Calu3 (cell line): ENCODE data around the gene PLEKHJ1. TPM values are rescaled to one million over a fixed set of nuclear protein-coding genes. Genes with fewer than 3 reads are reported as not detected.

ENCODE experiments used
- BruUV-seq: library from RNA; stranded (reverse); fragments of 400-500 nt; replicated peaks from 2 replicates; lab custom pipeline; 2021; lab: Mats Ljungman, UMichigan
- CTCF ChIA-PET: fragments of 300-600 bp; sonication (Branson Sonifier 250); formaldehyde crosslinking; loops from one replicate; lab custom pipeline; 2022; ENCODE audit warnings: antibody characterized with exemption; lab: Charles Lee
- DNase-seq: peaks from one replicate; pipeline ENCODE4 v3.0.0; 2022
- H3K27ac Mint-ChIP-seq: one replicate; pipeline ENCODE4 v1.8.0; 2022; ENCODE audit warnings: mixed read lengths; ENCODE audit not compliant: unreplicated experiment
- H3K27me3 Mint-ChIP-seq: one replicate; pipeline ENCODE4 v1.8.0; 2022; ENCODE audit warnings: mixed read lengths; ENCODE audit not compliant: unreplicated experiment
- H3K36me3 Mint-ChIP-seq: one replicate; pipeline ENCODE4 v1.8.0; 2022; ENCODE audit warnings: mild to moderate bottlenecking, moderate library complexity, mixed read lengths; ENCODE audit not compliant: insufficient read depth, unreplicated experiment
- H3K4me1 Mint-ChIP-seq: one replicate; pipeline ENCODE4 v1.8.0; 2022; ENCODE audit warnings: mild to moderate bottlenecking, low read depth, mixed read lengths; ENCODE audit not compliant: unreplicated experiment
- H3K4me3 Mint-ChIP-seq: one replicate; pipeline ENCODE4 v1.8.0; 2022; ENCODE audit warnings: mild to moderate bottlenecking, low read depth, moderate library complexity, mixed read lengths; ENCODE audit not compliant: unreplicated experiment
- H3K9me3 Mint-ChIP-seq: one replicate; pipeline ENCODE4 v1.8.0; 2022; ENCODE audit warnings: low read depth, mixed read lengths; ENCODE audit not compliant: unreplicated experiment
- intact Hi-C: fragments of 100-400 bp; cut with micrococcal nuclease; formaldehyde crosslinking; loops from one replicate; pipeline ENCODE4 v1.10.0; 2022; ENCODE audit not compliant: unreplicated experiment
- total RNA-seq: library from RNA; stranded (reverse); gene quantifications from 2 replicates; pipeline ENCODE4 v1.2.3, GENCODE V29; 2022
- TF ChIP-seq, protein P1 (sequence below): fragments of 200-600 bp; IDR thresholded peaks from one replicate; pipeline ENCODE4 v1.8.0; 2022; ENCODE audit warnings: antibody characterized with exemption; ENCODE audit not compliant: unreplicated experiment

The PLEKHJ1 gene
- total RNA-seq, 1 experiment from 2014 or later, result 38.7 TPM

GRCh38 chr19:2199861-2200623, 36.1 kb downstream of the PLEKHJ1 start:
- Mint-ChIP-seq H3K4me1 (no peaks in the 10 kb centered on the region), H3K9me3 (no peaks in the 10 kb centered on the region), H3K36me3 (peaks cover 31% of the 10 kb centered on the region), H3K27me3 (no peaks in the 10 kb centered on the region), H3K27ac (no peak overlapping the region), H3K4me3 (no peak overlapping the region)
- TF ChIP-seq, protein P1, sequence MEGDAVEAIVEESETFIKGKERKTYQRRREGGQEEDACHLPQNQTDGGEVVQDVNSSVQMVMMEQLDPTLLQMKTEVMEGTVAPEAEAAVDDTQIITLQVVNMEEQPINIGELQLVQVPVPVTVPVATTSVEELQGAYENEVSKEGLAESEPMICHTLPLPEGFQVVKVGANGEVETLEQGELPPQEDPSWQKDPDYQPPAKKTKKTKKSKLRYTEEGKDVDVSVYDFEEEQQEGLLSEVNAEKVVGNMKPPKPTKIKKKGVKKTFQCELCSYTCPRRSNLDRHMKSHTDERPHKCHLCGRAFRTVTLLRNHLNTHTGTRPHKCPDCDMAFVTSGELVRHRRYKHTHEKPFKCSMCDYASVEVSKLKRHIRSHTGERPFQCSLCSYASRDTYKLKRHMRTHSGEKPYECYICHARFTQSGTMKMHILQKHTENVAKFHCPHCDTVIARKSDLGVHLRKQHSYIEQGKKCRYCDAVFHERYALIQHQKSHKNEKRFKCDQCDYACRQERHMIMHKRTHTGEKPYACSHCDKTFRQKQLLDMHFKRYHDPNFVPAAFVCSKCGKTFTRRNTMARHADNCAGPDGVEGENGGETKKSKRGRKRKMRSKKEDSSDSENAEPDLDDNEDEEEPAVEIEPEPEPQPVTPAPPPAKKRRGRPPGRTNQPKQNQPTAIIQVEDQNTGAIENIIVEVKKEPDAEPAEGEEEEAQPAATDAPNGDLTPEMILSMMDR, result no peak
- no peak for DNase-seq
- BruUV-seq, result no TSS peak
- intact Hi-C loops, result no loop called here
- CTCF ChIA-PET, result interaction anchor here (0.7 kb wide), 1 partner anchor 29 kb away, joined by 4 read pairs; no protein-coding TSS in a partner anchor

GRCh38 chr19:2199215-2199614, 36.9 kb downstream of the PLEKHJ1 start:
- Mint-ChIP-seq H3K27me3 (no peaks in the 10 kb centered on the region), H3K9me3 (no peaks in the 10 kb centered on the region), H3K27ac (no peak overlapping the region), H3K4me1 (no peaks in the 10 kb centered on the region), H3K4me3 (no peak overlapping the region), H3K36me3 (peaks cover 26% of the 10 kb centered on the region)
- DNase-seq, result no peak
- CTCF ChIA-PET, result interaction anchor here (0.5 to 0.7 kb wide), 2 partner anchors 28 to 43 kb away, joined by 4 read pairs; no protein-coding TSS in a partner anchor
- no TSS peak for BruUV-seq
- intact Hi-C loops, result no loop called here
- TF ChIP-seq, protein P1, result no peak

DNA sequence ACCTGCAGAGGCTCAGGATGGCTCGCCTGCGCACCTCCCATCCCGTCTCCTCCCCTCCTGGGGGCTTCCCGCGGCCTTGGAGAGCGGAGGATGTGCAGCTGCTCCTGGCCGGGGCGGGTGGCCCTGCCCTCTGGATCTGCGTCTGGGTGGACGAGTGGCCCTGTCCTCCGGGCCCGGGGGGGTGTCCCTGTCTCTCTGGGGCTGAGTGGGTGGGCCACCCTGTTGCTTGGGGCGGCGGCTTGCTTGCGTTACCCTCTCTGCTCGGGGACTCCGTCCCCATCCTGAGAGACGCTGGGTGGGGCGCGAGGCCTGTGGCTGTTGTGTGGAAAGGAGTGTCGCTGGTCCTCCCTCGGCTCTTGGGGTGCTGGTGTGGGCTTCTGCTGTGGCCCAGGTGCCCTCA, 37.8 kb downstream of the PLEKHJ1 start:
- Mint-ChIP-seq H3K9me3 (no peaks in the 10 kb centered on the region), H3K4me3 (no peak overlapping the region), H3K27ac (no peak overlapping the region), H3K27me3 (no peaks in the 10 kb centered on the region), H3K36me3 (peaks cover 28% of the 10 kb centered on the region), H3K4me1 (no peaks in the 10 kb centered on the region)
- TF ChIP-seq, protein P1, result no peak
- intact Hi-C loops, result no loop called here
- CTCF ChIA-PET, result no interaction called here
- BruUV-seq, result no TSS peak
- DNase-seq, result no peak

DNA sequence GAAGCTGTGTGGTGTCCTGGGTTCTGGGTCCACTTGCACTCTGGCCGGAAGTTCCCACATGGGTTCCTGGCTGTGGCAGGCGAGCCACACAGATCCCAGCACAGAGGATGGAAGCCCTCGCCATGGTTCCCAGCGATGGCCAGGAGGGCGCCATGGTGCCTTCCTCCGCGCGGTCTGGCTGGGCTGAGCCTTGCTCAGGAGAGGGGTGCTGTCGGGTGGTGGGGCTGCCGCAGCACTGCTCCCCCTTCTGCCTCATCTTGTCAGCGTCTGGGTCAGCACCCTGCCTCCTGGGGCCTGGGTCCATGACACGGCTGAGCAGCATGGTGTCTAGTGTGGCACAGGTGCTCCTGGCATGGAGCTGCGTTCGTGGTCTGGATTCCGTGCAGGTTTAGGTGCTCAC, 38.9 kb downstream of the PLEKHJ1 start:
- Mint-ChIP-seq H3K4me1 (no peaks in the 10 kb centered on the region), H3K4me3 (no peak overlapping the region), H3K27ac (no peak overlapping the region), H3K27me3 (no peaks in the 10 kb centered on the region), H3K36me3 (peaks cover 36% of the 10 kb centered on the region), H3K9me3 (no peaks in the 10 kb centered on the region)
- no TSS peak for BruUV-seq
- intact Hi-C loops, result no loop called here
- CTCF ChIA-PET, result no interaction called here
- DNase-seq, result no peak
- TF ChIP-seq, protein P1, result no peak
